IgD-negative memory B cell (primary cell): Measurements from ENCODE around the gene RAB11FIP4. TPM values are rescaled to one million over a fixed set of nuclear protein-coding genes. Genes with fewer than 3 reads are reported as not detected.

ENCODE experiments used
- H3K27ac Mint-ChIP-seq, 3 donors: one replicate each; pipeline ENCODE4 v1.8.0; 2020 to 2022; ENCODE audit warnings: mild to moderate bottlenecking in 3 of 3, mixed read lengths in 3 of 3, moderate library complexity in 1 of 3
- H3K27me3 Mint-ChIP-seq: one replicate; pipeline ENCODE4 v1.8.0; 2021; ENCODE audit warnings: mixed read lengths
- H3K36me3 Mint-ChIP-seq: one replicate; pipeline ENCODE4 v1.8.0; 2020; ENCODE audit warnings: mild to moderate bottlenecking, mixed read lengths
- H3K4me1 Mint-ChIP-seq, 3 donors: one replicate each; pipeline ENCODE4 v1.8.0; 2020 to 2022; ENCODE audit warnings: mixed read lengths in 3 of 3, mild to moderate bottlenecking in 1 of 3
- H3K4me3 Mint-ChIP-seq, 4 donors: one replicate each; pipeline ENCODE4 v1.8.0; 2020 to 2022; ENCODE audit warnings: mild to moderate bottlenecking in 4 of 4, mixed read lengths in 4 of 4, moderate library complexity in 3 of 4
- H3K9me3 Mint-ChIP-seq, 3 donors: one replicate each; pipeline ENCODE4 v1.8.0; 2020 to 2021; ENCODE audit warnings: mixed read lengths in 3 of 3, mild to moderate bottlenecking in 1 of 3
- polyA plus RNA-seq: library from polyadenylated mRNA; unstranded; fragments of 300-500 nt; fragmentation: Illumina TruSeq; gene quantifications from one replicate; pipeline ENCODE4 v1.2.3, GENCODE V29; 2021

RAB11FIP4 gene
- polyA plus RNA-seq, 1 donor from 2014 or later: 21.0 TPM

DNA sequence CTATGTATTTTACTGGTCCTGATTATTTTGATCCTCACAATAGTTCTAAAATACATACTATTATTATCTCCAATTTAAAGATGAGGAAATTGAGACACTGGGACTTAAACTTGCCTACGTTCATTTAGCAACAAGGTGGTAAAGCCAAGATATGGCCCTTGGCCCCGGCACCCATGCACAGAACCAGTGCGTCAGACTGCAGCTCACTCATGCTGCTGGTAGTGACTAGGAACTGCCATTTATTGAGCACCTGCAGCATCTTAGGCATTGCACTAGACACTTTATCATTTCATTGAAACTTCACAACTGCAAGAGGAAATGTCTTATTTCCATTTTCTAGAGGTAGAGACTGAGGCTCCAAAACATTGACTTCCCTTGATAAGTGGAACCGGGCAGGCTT is 93.3 kb downstream of the RAB11FIP4 start:
- H3K36me3 Mint-ChIP-seq: no peaks in the 10 kb centered on the region
- H3K27ac Mint-ChIP-seq: peak overlapping the region in 1 of 3 donors; percentile 59
- no peaks in the 10 kb centered on the region for H3K9me3 Mint-ChIP-seq
- H3K27me3 Mint-ChIP-seq: no peaks in the 10 kb centered on the region
- H3K4me1 Mint-ChIP-seq: peaks cover 10 to 20% (median 18%) of the 10 kb centered on the region in 3 donors
- peak overlapping the region in 1 of 4 donors; percentile 52 for H3K4me3 Mint-ChIP-seq

DNA sequence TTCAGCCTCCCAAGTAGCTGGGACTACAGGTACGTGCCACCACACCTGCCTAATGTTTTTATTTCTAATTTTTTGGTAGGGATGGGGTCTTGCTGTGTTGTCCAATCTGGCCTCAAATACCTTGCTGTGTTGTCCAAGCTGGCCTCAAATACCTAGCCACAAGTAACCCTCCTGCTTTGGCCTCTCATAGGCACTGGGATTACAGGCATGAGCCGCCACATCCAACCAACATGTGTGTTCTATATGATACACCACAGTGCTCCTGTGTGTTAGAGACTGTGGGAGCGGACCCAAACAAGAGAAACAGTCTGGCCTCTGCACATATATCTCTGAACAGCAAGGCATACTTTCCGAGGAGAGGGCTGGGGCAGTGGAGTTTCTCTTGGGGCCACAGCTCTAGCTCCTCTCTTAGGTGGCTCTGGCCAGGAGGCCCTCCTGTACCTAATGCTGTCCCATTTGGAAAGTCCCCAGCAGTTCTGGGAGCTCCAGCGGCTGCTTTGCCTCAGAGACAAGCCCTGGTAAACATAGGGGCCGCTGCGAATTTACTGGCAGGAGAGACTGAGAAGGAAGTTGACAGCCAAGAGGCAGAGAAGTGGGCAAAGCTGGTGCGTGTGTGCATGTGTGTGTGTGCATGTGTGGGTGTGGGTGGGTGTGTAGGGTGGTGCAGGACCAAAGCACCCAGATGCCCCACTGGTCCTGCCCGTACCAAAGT is 95.0 kb downstream of the RAB11FIP4 start:
- peak overlapping the region; percentile 81 to 88 (median 84) for H3K4me3 Mint-ChIP-seq
- H3K27me3 Mint-ChIP-seq: no peaks in the 10 kb centered on the region
- H3K27ac Mint-ChIP-seq: peak overlapping the region; percentile 59 to 94 (median 92)
- H3K4me1 Mint-ChIP-seq: peaks cover 22 to 36% (median 32%) of the 10 kb centered on the region in 3 donors
- no peaks in the 10 kb centered on the region for H3K36me3 Mint-ChIP-seq
- H3K9me3 Mint-ChIP-seq: no peaks in the 10 kb centered on the region

DNA sequence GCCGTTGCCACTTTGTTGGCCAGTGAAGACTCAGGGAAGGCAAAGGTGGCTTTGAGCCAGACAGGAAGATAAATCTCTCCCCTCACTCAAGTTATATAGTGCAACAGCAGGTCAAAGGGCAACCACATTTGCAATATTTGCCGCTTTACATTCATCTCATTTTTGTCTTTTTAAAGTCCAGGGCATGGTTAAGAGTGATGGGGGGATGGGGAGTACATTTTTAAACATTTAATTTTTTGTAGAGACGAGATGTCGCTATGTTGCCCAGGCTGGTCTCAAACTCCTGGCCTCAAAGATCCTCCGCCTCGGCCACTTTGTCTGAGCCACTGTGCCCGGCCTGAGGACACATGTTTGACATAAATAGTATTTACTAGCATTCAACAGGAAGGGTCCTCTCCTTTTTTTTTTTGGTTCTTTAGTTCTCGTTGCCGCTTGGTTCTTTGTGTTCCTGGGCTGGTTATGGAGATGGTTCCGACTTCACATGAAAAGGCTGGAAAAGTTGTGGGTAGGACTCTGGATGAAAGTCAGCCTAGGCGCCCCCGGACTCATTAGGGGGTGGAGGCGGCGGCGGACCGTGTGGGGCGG is 95.7 kb downstream of the RAB11FIP4 start:
- H3K36me3 Mint-ChIP-seq: no peaks in the 10 kb centered on the region
- H3K4me1 Mint-ChIP-seq: peaks cover 26 to 41% (median 34%) of the 10 kb centered on the region in 3 donors
- peak overlapping the region; percentile 59 to 94 (median 92) for H3K27ac Mint-ChIP-seq
- H3K4me3 Mint-ChIP-seq: peak overlapping the region; percentile 85 to 98 (median 88)
- no peaks in the 10 kb centered on the region for H3K9me3 Mint-ChIP-seq
- no peaks in the 10 kb centered on the region for H3K27me3 Mint-ChIP-seq

DNA sequence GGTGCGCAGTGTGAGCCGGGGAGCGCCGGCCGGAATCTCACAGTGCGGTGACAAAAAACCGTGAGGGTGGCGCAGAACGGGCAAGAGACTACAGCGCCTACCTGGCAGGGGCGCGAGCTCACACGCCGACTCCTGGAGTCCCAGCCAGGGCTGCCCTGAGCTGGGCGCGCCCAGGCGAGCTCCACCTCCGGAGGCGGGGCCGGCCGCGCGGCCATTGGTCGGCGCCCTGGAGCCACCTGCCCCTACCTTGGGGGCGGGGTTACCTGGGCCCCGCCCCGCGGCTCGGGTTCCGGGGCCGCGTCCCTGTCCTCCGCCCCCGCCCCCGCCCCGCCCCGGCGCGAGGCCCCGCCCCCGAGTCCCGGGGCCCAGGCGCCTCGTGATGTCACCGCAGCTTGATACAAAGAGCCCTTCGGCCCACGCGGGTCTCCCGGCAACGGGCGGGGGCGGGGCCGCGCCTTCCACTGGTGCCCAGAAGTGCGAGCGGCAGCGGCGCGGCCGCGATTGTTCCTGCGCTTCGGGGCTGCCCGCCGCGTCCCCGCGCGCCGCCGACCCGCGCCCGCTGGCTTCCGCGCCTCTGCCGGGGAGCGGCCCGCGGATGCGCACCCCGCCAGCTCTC is 96.3 kb downstream of the RAB11FIP4 start:
- H3K36me3 Mint-ChIP-seq: no peaks in the 10 kb centered on the region
- no peaks in the 10 kb centered on the region for H3K27me3 Mint-ChIP-seq
- peaks cover 30 to 47% (median 40%) of the 10 kb centered on the region in 3 donors for H3K4me1 Mint-ChIP-seq
- H3K4me3 Mint-ChIP-seq: peak overlapping the region; percentile 85 to 98 (median 88)
- peak overlapping the region; percentile 59 to 94 (median 92) for H3K27ac Mint-ChIP-seq
- no peaks in the 10 kb centered on the region for H3K9me3 Mint-ChIP-seq

DNA sequence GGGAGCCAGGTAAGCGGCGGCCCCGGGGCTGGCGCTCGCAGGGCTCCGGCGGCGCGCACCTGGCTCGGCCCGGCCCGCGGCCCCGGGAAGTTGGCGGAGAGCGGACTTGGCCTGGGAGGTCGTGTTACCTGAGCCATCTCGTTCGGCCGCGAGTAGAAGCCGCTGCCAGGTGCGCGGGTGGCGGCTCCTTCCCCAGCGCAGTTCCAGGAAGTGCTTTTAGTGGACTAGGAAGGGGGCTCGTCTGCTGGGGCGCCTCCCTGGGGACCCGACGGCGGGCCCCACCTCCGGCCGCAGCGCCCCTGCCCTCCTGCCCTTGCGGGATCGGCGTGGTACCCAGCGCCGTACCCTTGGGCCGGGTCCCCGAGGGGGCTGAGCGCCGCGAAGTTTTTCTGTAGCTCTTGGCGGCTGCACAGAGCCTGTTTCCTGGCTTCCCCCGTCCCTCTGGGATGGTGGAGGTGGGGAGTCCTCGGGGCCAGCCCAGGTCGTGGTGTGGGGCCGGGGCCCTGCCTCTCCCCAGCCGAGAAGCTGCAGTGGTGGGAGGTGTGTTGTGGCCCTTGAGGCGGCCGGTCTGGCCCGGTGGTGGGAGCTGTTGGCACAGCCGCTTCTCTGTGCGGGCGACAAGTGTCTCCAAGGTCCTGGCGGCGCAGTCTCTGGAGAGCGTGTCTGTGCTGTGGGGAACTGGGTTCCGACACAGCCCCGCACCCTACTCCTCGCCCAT is 96.9 kb downstream of the RAB11FIP4 start:
- Mint-ChIP-seq H3K4me1 (peaks cover 36 to 54% (median 46%) of the 10 kb centered on the region in 3 donors), H3K36me3 (peaks cover 2% of the 10 kb centered on the region), H3K27me3 (no peaks in the 10 kb centered on the region), H3K9me3 (no peaks in the 10 kb centered on the region), H3K4me3 (peak overlapping the region; percentile 88 to 97 (median 90)), H3K27ac (peak overlapping the region; percentile 86 to 96 (median 93))

DNA sequence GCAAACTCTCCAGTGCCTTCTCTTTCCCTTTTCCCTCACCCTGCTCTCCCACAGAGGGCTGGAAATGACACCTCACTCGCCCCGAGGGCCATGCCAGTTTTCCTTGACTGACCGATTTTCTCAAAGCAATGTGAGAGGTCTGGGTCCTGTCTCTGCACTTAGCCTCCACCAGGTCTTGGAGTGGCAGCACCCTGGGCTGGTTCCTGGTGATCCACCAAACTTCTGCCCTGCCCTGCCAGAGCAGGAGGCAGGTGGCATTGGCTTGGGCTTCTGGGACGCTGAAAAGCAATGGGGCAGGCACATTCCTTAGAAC is 97.5 kb downstream of the RAB11FIP4 start:
- Mint-ChIP-seq H3K9me3 (no peaks in the 10 kb centered on the region), H3K4me3 (peak overlapping the region; percentile 88 to 97 (median 90)), H3K36me3 (peaks cover 2% of the 10 kb centered on the region), H3K27me3 (no peaks in the 10 kb centered on the region), H3K27ac (peak overlapping the region; percentile 86 to 96 (median 93)), H3K4me1 (peaks cover 40 to 59% (median 48%) of the 10 kb centered on the region in 3 donors)

DNA sequence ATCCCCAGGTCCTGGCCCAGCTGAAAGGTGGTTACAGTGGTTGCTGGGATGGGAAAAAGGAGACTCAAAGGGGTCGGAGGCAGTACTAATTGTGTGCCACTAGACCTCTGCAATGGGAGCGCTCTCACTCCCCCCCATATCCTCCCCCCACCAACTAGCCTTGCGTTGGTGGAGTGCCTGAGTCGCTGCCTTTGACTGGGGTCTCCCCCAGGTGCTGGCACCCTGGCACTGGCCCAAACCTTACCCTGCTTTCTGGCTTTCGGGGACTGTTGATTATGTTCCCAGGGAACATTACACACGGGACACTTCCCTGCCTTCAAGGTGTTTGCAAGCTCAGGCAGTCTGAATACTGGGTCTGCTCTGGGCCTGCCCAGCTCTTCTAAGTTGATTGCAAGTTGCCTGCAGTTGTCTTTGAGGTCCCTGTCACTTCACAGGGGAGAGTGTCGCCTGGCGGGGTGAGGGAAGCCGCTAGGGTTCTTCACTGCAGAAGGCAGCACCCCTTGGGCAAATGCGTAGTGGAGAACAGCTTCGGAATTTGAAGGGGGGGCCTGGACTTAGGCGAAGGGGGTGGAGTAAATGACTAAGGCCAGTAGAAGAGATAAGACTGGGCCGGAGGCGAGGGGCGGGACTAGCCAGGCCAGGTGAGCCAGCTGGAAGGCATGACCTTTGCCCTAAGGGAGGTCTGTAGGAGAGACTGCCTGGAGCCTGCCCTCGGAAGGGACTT is 98.0 kb downstream of the RAB11FIP4 start:
- peaks cover 2% of the 10 kb centered on the region for H3K36me3 Mint-ChIP-seq
- H3K4me3 Mint-ChIP-seq: peak overlapping the region; percentile 88 to 97 (median 90)
- H3K27me3 Mint-ChIP-seq: no peaks in the 10 kb centered on the region
- peak overlapping the region; percentile 86 to 96 (median 93) for H3K27ac Mint-ChIP-seq
- no peaks in the 10 kb centered on the region for H3K9me3 Mint-ChIP-seq
- peaks cover 45 to 63% (median 53%) of the 10 kb centered on the region in 3 donors for H3K4me1 Mint-ChIP-seq

DNA sequence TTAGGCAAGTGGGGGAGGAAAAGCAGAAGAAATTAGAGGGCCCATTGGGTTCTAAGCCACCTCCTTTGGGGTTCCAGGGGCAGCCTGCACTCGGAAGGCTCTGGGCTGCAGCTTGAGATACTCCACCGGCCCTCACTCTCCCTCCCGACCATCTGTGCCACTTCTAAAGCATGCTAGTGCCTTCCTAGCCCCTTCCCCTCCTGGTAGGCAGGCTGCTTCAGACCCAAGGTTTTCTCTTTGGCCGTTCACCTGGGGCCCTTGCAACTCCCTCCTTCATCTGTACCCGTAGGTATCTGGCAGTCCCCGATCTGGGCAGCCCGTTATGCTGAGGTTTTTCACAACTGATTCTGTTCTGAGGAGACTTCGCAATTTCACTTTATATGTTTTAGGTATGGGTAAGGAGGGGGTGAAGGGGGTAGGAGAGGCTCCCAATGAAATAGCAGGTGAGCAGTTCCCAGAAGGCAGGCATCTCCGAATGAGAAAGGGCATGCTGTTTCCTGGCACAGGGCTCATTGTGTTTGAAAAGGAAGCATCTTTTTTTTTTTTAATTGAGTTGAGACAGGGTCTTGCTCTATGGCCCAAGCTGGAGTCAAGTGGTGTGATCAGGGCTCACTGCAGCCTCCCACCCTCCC is 98.7 kb downstream of the RAB11FIP4 start:
- no peaks in the 10 kb centered on the region for H3K27me3 Mint-ChIP-seq
- H3K4me3 Mint-ChIP-seq: peak overlapping the region; percentile 75 to 91 (median 88)
- no peaks in the 10 kb centered on the region for H3K9me3 Mint-ChIP-seq
- H3K36me3 Mint-ChIP-seq: peaks cover 2% of the 10 kb centered on the region
- peak overlapping the region; percentile 86 to 96 (median 96) for H3K27ac Mint-ChIP-seq
- H3K4me1 Mint-ChIP-seq: peaks cover 45 to 69% (median 53%) of the 10 kb centered on the region in 3 donors

DNA sequence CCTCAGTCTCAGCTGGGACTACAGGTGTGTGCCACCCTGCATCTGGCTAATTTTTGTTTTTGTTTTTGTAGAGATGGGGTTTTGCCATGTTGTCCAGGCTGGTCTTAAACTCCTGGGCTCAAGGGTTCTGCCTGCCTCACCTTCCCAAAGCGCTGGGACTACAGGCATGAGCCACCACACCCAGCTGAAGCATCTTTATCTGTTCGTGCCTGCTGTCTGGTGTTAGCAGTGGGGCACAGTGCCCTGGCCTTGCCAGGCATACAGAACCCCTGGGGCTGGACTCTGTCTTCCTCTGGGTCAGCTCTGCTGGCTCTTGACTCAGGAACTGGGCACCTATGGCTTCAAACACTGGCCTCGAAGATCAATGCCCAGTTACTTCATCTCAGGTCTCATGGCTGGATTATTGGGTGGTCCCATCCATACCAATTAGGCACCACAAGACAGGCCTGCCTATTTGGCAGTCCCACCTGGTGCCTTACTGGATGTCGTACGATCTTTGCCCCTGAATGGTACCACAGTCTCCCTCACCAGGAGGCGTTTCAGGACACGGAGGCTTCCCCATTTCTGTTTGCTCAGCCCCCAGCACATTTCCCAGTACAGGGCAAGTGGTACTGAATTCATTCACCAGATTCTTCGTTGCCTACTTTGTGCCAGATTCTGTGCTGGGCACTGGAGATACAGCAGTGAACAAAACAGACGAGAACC is 99.3 kb downstream of the RAB11FIP4 start:
- Mint-ChIP-seq H3K27me3 (no peaks in the 10 kb centered on the region), H3K27ac (peak overlapping the region; percentile 96 to 97 (median 96)), H3K9me3 (no peaks in the 10 kb centered on the region), H3K4me3 (peak overlapping the region; percentile 75 to 89 (median 82)), H3K36me3 (peaks cover 2% of the 10 kb centered on the region), H3K4me1 (peaks cover 51 to 75% (median 56%) of the 10 kb centered on the region in 3 donors)

DNA sequence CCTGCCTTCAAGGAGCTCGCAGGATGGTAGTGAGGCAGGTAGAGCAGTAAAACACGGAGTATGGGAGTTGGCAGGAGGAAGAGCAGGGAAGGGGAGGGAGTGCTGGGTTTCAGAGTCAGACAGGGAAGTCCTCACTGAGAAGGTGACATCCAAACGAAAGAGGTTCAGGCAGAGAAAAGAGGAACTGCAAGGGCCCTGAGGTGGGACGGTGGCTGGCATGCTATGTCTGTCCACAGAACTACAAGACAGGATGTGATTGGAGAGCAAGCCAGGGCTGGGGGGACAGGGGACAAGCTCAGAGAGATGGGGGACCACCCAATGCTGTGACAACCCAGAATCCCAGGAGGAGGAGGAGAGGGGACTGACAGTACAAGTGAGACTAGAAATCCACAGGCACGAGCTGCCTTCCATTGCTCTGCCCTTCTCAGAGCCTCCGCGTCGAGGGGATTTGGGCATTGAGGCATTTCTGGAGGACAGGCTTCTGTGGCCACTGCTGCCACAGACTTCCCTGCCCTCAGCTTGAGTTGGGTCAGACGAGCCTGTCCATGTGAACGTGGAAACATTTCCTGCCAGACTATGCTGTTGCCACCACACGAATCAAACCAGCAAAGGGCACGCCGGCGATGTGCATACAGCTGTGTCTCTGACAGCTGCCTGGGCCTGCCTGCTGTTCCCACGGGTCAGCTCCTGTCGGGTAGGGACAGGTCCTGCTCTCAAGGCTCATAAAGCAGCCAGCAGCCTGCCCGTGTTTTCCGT is 100.1 kb downstream of the RAB11FIP4 start:
- Mint-ChIP-seq H3K27ac (peak overlapping the region; percentile 96 to 97 (median 96)), H3K9me3 (no peaks in the 10 kb centered on the region), H3K4me3 (peak overlapping the region; percentile 75 to 89 (median 82)), H3K27me3 (no peaks in the 10 kb centered on the region), H3K4me1 (peaks cover 51 to 79% (median 60%) of the 10 kb centered on the region in 3 donors), H3K36me3 (peaks cover 2% of the 10 kb centered on the region)

DNA sequence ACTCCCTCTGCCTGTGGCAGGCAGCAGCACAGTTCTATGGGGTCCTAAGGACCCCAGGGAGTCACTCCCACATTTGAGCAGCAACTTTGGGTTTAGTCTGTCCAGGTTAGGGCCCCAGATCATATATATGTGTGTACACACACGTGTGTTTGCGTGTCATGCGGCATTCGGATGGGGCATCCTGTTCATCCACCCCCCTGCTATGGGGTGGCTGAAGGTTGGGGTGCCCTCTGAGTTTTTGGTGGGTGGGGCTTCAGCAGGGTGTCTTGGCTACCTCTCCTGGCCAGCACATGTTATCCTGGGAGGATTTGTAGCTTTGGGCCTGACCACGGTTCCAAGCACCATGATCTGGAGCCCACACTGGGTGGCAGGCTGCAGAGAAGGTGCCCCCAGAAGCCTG is 100.7 kb downstream of the RAB11FIP4 start:
- Mint-ChIP-seq H3K4me1 (peaks cover 45 to 76% (median 54%) of the 10 kb centered on the region in 3 donors), H3K27me3 (no peaks in the 10 kb centered on the region), H3K36me3 (peaks cover 2% of the 10 kb centered on the region), H3K9me3 (no peaks in the 10 kb centered on the region), H3K4me3 (peak overlapping the region; percentile 75 to 88 (median 79)), H3K27ac (peak overlapping the region; percentile 96 to 97 (median 96))

DNA sequence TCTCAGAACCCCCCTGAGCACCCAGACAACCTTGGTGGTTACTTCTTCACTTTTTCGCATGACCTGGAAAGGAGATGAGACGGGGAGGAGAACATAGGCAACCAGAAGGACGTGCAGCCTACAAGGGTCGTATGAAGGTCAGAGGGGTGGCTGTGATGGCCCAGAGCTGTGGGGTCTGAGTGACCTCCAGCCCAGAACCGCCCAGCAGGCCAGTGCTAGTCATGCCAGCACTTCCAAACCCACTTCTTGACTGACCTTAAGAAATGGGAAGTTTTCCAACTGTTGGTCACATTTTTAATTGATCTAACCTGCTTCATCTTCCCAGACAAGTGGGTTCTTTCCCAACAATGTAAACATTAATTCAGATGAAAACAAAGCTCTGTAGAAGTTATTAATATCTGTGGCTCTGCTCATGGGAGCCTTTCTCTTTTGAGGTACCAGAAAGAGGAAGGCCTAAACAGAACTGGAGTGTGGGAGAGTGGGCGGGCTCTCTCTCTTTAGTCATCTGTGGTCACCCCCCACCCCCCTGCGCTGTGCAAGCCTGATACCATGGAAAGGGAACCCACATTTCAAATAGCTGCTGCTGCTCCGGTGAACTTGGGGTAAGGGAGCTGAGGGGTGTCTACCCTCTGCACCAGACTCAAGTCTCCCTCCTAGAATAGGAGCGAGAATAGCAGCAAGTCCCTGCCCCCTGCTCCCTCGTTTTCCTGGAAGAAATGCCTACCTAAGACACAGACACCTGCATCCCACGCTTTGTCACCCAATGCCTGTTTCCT is 101.6 kb downstream of the RAB11FIP4 start:
- H3K27ac Mint-ChIP-seq: peak overlapping the region; percentile 96 to 97 (median 96)
- peak overlapping the region; percentile 74 to 88 (median 78) for H3K4me3 Mint-ChIP-seq
- no peaks in the 10 kb centered on the region for H3K27me3 Mint-ChIP-seq
- peaks cover 2% of the 10 kb centered on the region for H3K36me3 Mint-ChIP-seq
- H3K9me3 Mint-ChIP-seq: no peaks in the 10 kb centered on the region
- peaks cover 43 to 79% (median 54%) of the 10 kb centered on the region in 3 donors for H3K4me1 Mint-ChIP-seq
